Thymus (tissue), 11 donors: ENCODE measurements around the gene NDFIP2. TPM values are rescaled to one million over a fixed set of nuclear protein-coding genes. Genes with fewer than 3 reads are reported as not detected.

Experiments
- DNase-seq, 9 donors: peaks; one replicate each; pipeline ENCODE4 v3.0.0-alpha.2; 2013; ENCODE audit warnings: low spot score in 9 of 9, low read depth in 6 of 9, missing footprints in 1 of 9
- H3K27ac ChIP-seq, 2 donors: one replicate each; pipeline ENCODE4 v1.5.1; 2013; ENCODE audit warnings: control low read depth in 1 of 2, low read depth in 1 of 2, low read length in 1 of 2, mild to moderate bottlenecking in 1 of 2, moderate library complexity in 1 of 2
- H3K27me3 ChIP-seq, 2 donors: one replicate each; pipeline ENCODE4 v1.5.1; 2013; ENCODE audit warnings: low read length in 1 of 2; ENCODE audit not compliant: control insufficient read depth in 2 of 2, insufficient read depth in 1 of 2
- H3K36me3 ChIP-seq, 2 donors: one replicate each; pipeline ENCODE4 v1.5.1; 2013; ENCODE audit warnings: low read length in 1 of 2, mild to moderate bottlenecking in 1 of 2, moderate library complexity in 1 of 2; ENCODE audit not compliant: control insufficient read depth in 2 of 2, insufficient read depth in 2 of 2
- H3K4me1 ChIP-seq, 2 donors: one replicate each; pipeline ENCODE4 v1.5.1; 2013; ENCODE audit warnings: low read length in 2 of 2; ENCODE audit not compliant: control insufficient read depth in 2 of 2, insufficient read depth in 2 of 2
- H3K4me3 ChIP-seq, 2 donors: one replicate each; pipeline ENCODE4 v1.5.1; 2013; ENCODE audit warnings: low read length in 2 of 2, control low read depth in 1 of 2, mild to moderate bottlenecking in 1 of 2
- H3K9me3 ChIP-seq, 2 donors: one replicate each; pipeline ENCODE4 v1.5.1; 2013; ENCODE audit warnings: low read length in 1 of 2, mild to moderate bottlenecking in 1 of 2; ENCODE audit not compliant: control insufficient read depth in 2 of 2, insufficient read depth in 1 of 2
- WGBS: extraction: QIAGEN DNeasy Blood & Tissue Kit; methylation state at CpG from one replicate; pipeline ENCODE4 v1.1.7; 2013; 5-methylcytosine and 5-hydroxymethylcytosine counted together
- polyA plus RNA-seq: library from polyadenylated mRNA; stranded (reverse); fragments of 200-250 nt; gene quantifications from one replicate; pipeline ENCODE4 v1.2.3, GENCODE V29; 2013
- total RNA-seq: library from RNA; stranded (reverse); fragments of 120-200 nt; gene quantifications from one replicate; pipeline ENCODE4 v1.2.4, GENCODE V29; 2013
- donor health status: healthy.

Gene NDFIP2
- total and polyA plus RNA-seq, 2 donors, result 23.3 to 31.9 TPM

- WGBS, result 97% methylated on average over 2 of the region's 2 CpGs
- peaks cover 0 to 4% of the 10 kb centered on the region in 2 donors for H3K36me3 ChIP-seq
- H3K27ac ChIP-seq, result no peak overlapping the region
- no peak overlapping the region for H3K4me3 ChIP-seq
- H3K9me3 ChIP-seq, result no peaks in the 10 kb centered on the region
- H3K4me1 ChIP-seq, result peaks cover 0 to 4% of the 10 kb centered on the region in 2 donors
- no peak for DNase-seq
- H3K27me3 ChIP-seq, result no peaks in the 10 kb centered on the region
Measured at GRCh38 chr13:79528759-79529191, 47.8 kb downstream of the NDFIP2 start.

GRCh38 chr13:79529817-79530216 is 48.9 kb downstream of the NDFIP2 start:
- over 99% methylated on average over 4 of the region's 4 CpGs for WGBS
- H3K4me3 ChIP-seq, result no peak overlapping the region
- no peak for DNase-seq
- H3K9me3 ChIP-seq, result no peaks in the 10 kb centered on the region
- no peak overlapping the region for H3K27ac ChIP-seq
- no peaks in the 10 kb centered on the region for H3K36me3 ChIP-seq
- no peaks in the 10 kb centered on the region for H3K27me3 ChIP-seq
- H3K4me1 ChIP-seq, result peaks cover 0 to 4% of the 10 kb centered on the region in 2 donors

GRCh38 chr13:79530270-79530669 is 49.3 kb downstream of the NDFIP2 start:
- H3K4me1 ChIP-seq, result peaks cover 0 to 4% of the 10 kb centered on the region in 2 donors
- H3K9me3 ChIP-seq, result no peaks in the 10 kb centered on the region
- WGBS, result 92% methylated on average over 2 of the region's 2 CpGs
- no peak for DNase-seq
- no peaks in the 10 kb centered on the region for H3K27me3 ChIP-seq
- H3K36me3 ChIP-seq, result no peaks in the 10 kb centered on the region
- H3K27ac ChIP-seq, result no peak overlapping the region
- H3K4me3 ChIP-seq, result no peak overlapping the region

GRCh38 chr13:79531542-79532254 is 50.7 kb downstream of the NDFIP2 start:
- Histone ChIP-seq H3K4me3 (no peak overlapping the region), H3K27me3 (no peaks in the 10 kb centered on the region), H3K27ac (no peak overlapping the region), H3K36me3 (no peaks in the 10 kb centered on the region), H3K4me1 (peaks cover 0 to 4% of the 10 kb centered on the region in 2 donors), H3K9me3 (no peaks in the 10 kb centered on the region)
- 91% methylated on average over 7 of the region's 7 CpGs for WGBS
- DNase-seq, result peak in 1 of 9 donors; percentile 24

GRCh38 chr13:79532576-79532975 is 51.6 kb downstream of the NDFIP2 start:
- Histone ChIP-seq H3K4me3 (no peak overlapping the region), H3K4me1 (peaks cover 0 to 4% of the 10 kb centered on the region in 2 donors), H3K27ac (no peak overlapping the region), H3K9me3 (no peaks in the 10 kb centered on the region), H3K27me3 (no peaks in the 10 kb centered on the region), H3K36me3 (no peaks in the 10 kb centered on the region)
- 90% methylated on average over 2 of the region's 2 CpGs for WGBS
- DNase-seq, result no peak

GRCh38 chr13:79533781-79534400 is 52.9 kb downstream of the NDFIP2 start:
- 96% methylated on average over 6 of the region's 6 CpGs for WGBS
- no peaks in the 10 kb centered on the region for H3K9me3 ChIP-seq
- H3K36me3 ChIP-seq, result no peaks in the 10 kb centered on the region
- no peak overlapping the region for H3K4me3 ChIP-seq
- DNase-seq, result no peak
- no peak overlapping the region for H3K27ac ChIP-seq
- H3K27me3 ChIP-seq, result no peaks in the 10 kb centered on the region
- peaks cover 0 to 4% of the 10 kb centered on the region in 2 donors for H3K4me1 ChIP-seq

GRCh38 chr13:79534596-79534995 is 53.6 kb downstream of the NDFIP2 start:
- Histone ChIP-seq H3K36me3 (no peaks in the 10 kb centered on the region), H3K4me1 (peaks cover 0 to 4% of the 10 kb centered on the region in 2 donors), H3K4me3 (no peak overlapping the region), H3K27me3 (no peaks in the 10 kb centered on the region), H3K9me3 (no peaks in the 10 kb centered on the region), H3K27ac (no peak overlapping the region)
- no peak for DNase-seq
- WGBS, result 95% methylated on average over 4 of the region's 4 CpGs

- H3K4me1 ChIP-seq, result no peaks in the 10 kb centered on the region
- H3K9me3 ChIP-seq, result no peaks in the 10 kb centered on the region
- H3K4me3 ChIP-seq, result no peak overlapping the region
- DNase-seq, result no peak
- no peak overlapping the region for H3K27ac ChIP-seq
- 98% methylated on average over 5 of the region's 5 CpGs for WGBS
- no peaks in the 10 kb centered on the region for H3K27me3 ChIP-seq
- H3K36me3 ChIP-seq, result no peaks in the 10 kb centered on the region
Measured at GRCh38 chr13:79538757-79539156, 57.8 kb downstream of the NDFIP2 start.

- Histone ChIP-seq H3K36me3 (no peaks in the 10 kb centered on the region), H3K27ac (no peak overlapping the region), H3K4me3 (no peak overlapping the region), H3K9me3 (no peaks in the 10 kb centered on the region), H3K4me1 (no peaks in the 10 kb centered on the region), H3K27me3 (no peaks in the 10 kb centered on the region)
- DNase-seq, result no peak
- WGBS, result 96% methylated on average over 4 of the region's 4 CpGs
Measured at GRCh38 chr13:79540504-79540903, 59.5 kb downstream of the NDFIP2 start.
